HL-60 (cell line): ENCODE measurements around the gene GM2A.
"Not testable (repeated sequence)": the region's sequence is repeated elsewhere in the genome, so short reads cannot be mapped to it uniquely, and the experiment has no call there.

Experiments used
- DNase-seq, 2 experiments: peaks; one replicate each; pipeline ENCODE4 v3.0.0-alpha.2; 2010 to 2020; ENCODE audit warnings: low read depth in 1 of 2, low spot score in 1 of 2
- H3K27ac ChIP-seq: fragments of 250-450 bp; sonication (Bioruptor Pico); replicated peaks from 2 replicates; pipeline ENCODE4 v1.5.1; 2020; ENCODE audit warnings: mild to moderate bottlenecking, moderate library complexity
- H3K27me3 ChIP-seq: fragments of 250-450 bp; sonication (Bioruptor Pico); 2 replicates; pipeline ENCODE4 v1.5.1; 2021; ENCODE audit warnings: mild to moderate bottlenecking, moderate library complexity; ENCODE audit not compliant: insufficient read depth, poor library complexity, severe bottlenecking
- H3K4me3 ChIP-seq: replicated peaks from 2 replicates; pipeline ENCODE4 v1.5.1; 2011; ENCODE audit warnings: mild to moderate bottlenecking, control low read depth, low read length; ENCODE audit not compliant: insufficient read depth
- CTCF ChIP-seq: IDR thresholded peaks from one replicate; pipeline ENCODE4 v1.5.1; 2011; ENCODE audit warnings: low read length, control low read depth, inconsistent platforms; ENCODE audit not compliant: insufficient read depth
- GABPA ChIP-seq: IDR thresholded peaks from 2 replicates; pipeline ENCODE4 v1.6.1; 2012; ENCODE audit warnings: low read depth
- POLR2AphosphoS5 ChIP-seq: IDR thresholded peaks from 2 replicates; pipeline ENCODE4 v1.6.1; 2012; ENCODE audit warnings: low read depth
- SPI1 ChIP-seq: IDR thresholded peaks from 2 replicates; pipeline ENCODE4 v1.6.1; 2012; ENCODE audit warnings: low read depth, mild to moderate bottlenecking, borderline replicate concordance
- TF ChIP-seq, protein P1 (sequence below): IDR thresholded peaks from 2 replicates; pipeline ENCODE4 v1.6.1; 2012; ENCODE audit warnings: low read depth; ENCODE audit not compliant: insufficient replicate concordance

GM2A gene

GRCh38 chr5:151251621-151252020 is 1.4 kb upstream of the GM2A start:
- H3K27ac ChIP-seq: peak overlapping the region; percentile 84
- no peaks in the 10 kb centered on the region for H3K27me3 ChIP-seq
- no peak overlapping the region for H3K4me3 ChIP-seq
- TF ChIP-seq CTCF: no peak
- no peak for TF ChIP-seq GABPA
- TF ChIP-seq SPI1: no peak
- TF ChIP-seq, protein P1, sequence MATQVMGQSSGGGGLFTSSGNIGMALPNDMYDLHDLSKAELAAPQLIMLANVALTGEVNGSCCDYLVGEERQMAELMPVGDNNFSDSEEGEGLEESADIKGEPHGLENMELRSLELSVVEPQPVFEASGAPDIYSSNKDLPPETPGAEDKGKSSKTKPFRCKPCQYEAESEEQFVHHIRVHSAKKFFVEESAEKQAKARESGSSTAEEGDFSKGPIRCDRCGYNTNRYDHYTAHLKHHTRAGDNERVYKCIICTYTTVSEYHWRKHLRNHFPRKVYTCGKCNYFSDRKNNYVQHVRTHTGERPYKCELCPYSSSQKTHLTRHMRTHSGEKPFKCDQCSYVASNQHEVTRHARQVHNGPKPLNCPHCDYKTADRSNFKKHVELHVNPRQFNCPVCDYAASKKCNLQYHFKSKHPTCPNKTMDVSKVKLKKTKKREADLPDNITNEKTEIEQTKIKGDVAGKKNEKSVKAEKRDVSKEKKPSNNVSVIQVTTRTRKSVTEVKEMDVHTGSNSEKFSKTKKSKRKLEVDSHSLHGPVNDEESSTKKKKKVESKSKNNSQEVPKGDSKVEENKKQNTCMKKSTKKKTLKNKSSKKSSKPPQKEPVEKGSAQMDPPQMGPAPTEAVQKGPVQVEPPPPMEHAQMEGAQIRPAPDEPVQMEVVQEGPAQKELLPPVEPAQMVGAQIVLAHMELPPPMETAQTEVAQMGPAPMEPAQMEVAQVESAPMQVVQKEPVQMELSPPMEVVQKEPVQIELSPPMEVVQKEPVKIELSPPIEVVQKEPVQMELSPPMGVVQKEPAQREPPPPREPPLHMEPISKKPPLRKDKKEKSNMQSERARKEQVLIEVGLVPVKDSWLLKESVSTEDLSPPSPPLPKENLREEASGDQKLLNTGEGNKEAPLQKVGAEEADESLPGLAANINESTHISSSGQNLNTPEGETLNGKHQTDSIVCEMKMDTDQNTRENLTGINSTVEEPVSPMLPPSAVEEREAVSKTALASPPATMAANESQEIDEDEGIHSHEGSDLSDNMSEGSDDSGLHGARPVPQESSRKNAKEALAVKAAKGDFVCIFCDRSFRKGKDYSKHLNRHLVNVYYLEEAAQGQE: no peak
- TF ChIP-seq POLR2AphosphoS5: no peak
- DNase-seq: no peak

DNA sequence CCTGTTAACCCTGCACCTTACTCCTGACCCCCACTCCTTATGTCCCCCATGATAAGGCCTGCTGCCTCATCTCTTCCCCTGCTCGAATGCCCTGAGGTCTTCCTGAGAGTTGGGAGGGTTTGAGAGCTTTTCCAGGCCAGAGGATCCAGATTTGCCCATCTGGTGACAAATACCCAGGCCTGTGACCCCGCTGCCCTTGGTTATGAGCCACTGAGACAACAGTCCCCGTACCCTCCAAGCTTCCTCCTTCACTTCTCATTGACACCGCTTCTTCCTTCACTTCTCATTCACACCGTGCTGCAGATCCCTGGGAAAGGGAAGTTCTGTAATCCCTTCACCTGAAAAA is 593 bp downstream of the GM2A start:
- peak in 1 of 2 experiments; percentile 19 for DNase-seq
- Histone ChIP-seq H3K27ac (peak overlapping the region; percentile 74), H3K27me3 (no peaks in the 10 kb centered on the region), H3K4me3 (peak overlapping the region; percentile 67)
- no peak; the same call in 1 of the 2 replicates for TF ChIP-seq SPI1
- no peak for TF ChIP-seq GABPA
- no peak for TF ChIP-seq CTCF
- TF ChIP-seq, protein P1: no peak
- no peak for TF ChIP-seq POLR2AphosphoS5

GRCh38 chr5:151254556-151254955 is 1.6 kb downstream of the GM2A start:
- H3K27me3 ChIP-seq: no peaks in the 10 kb centered on the region
- no peak for DNase-seq
- no peak overlapping the region for H3K27ac ChIP-seq
- no peak overlapping the region for H3K4me3 ChIP-seq
- TF ChIP-seq POLR2AphosphoS5 (no peak), CTCF (no peak), GABPA (no peak), SPI1 (no peak)
- TF ChIP-seq, protein P1: no peak

- H3K27me3 ChIP-seq, H3K27ac ChIP-seq, DNase-seq, H3K4me3 ChIP-seq: not testable (repeated sequence)
Measured at GRCh38 chr5:151254990-151255389, 2.0 kb downstream of the GM2A start.
